Measurements from ENCODE around the gene MEF2C. TPM values are rescaled to one million over a fixed set of nuclear protein-coding genes. Genes with fewer than 3 reads are reported as not detected.

Gene MEF2C
- total RNA-seq, 2 donors from 2014 or later = 13.9 to 44.0 TPM

- H3K27me3 ChIP-seq (replicated peaks; ENCODE audit: insufficient read depth) = no peaks in the 10 kb centered on the region
- 26% methylated on average over 10 of the region's 10 CpGs for WGBS
- intact Hi-C loops (cut with DNase I) = no loop called here
- TF ChIP-seq POLR2AphosphoS5 (IDR thresholded peaks at IDR 0.05) = no peak
- no peak for TF ChIP-seq CTCF (IDR thresholded peaks at IDR 0.05)
- no peak for TF ChIP-seq POLR2A (IDR thresholded peaks at IDR 0.05)
- no peaks in the 10 kb centered on the region for H3K9me3 ChIP-seq
- H3K36me3 ChIP-seq = no peaks in the 10 kb centered on the region
- peak overlapping the region; percentile 70 to 73 for H3K27ac ChIP-seq
- no peak for DNase-seq (ENCODE audit: low spot score)
- H3K4me1 ChIP-seq (replicated peaks) = no peaks in the 10 kb centered on the region
- peak overlapping the region; percentile 40 to 41 for H3K4me3 ChIP-seq
Observed at GRCh38 chr5:88890070-88890781, 7.2 kb upstream of the MEF2C start.

DNA sequence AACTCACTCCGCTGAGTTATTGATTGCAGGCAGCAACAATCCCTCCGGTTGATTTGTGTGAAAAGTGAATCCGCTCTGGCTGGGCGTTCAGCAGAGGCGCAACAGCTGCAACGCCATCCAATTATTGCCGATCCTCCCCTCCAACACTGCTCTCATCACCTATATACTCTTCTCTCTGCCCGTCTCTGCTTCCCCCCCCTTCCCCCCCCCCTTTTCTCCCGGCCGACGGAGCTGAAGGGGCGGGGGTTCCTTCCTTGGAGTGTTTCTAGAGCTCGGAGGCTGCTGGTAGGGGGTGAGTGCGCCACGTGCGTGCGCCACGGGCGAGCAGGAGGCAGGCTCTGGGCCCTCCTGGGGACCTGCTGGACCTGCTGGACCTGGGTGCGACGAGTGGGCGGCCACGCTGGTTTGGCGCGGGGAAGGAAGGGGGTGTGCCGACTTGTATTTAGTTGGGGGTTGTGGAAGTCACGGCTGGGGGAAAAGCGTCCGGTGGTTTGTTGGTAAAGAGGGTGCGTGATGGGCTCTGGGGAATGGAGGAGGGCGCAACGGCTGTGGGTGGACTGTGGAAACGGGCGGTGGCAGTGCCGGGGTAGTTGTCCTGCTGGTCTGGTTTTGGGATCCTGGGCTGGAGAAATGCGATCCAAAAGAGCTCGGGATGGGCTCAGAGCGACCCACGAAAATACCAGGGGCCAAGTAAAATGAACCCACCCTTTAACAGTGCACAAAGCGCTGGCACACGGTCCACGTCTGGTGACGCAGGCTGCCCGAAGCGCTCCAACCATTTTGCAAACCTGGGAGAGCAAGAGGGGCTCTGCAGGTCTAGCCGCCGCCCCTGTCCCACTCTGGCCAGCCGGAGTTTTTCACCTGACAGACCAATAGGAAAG is 6.4 kb upstream of the MEF2C start:
- no peak for TF ChIP-seq CTCF (IDR thresholded peaks at IDR 0.05)
- Histone ChIP-seq H3K27me3 (replicated peaks; ENCODE audit: insufficient read depth) (no peaks in the 10 kb centered on the region), H3K4me3 (peak overlapping the region; percentile 40 to 41), H3K36me3 (no peaks in the 10 kb centered on the region), H3K4me1 (replicated peaks) (no peaks in the 10 kb centered on the region), H3K27ac (peak overlapping the region; percentile 70 to 73), H3K9me3 (no peaks in the 10 kb centered on the region)
- WGBS = 2% methylated on average over 45 of the region's 48 CpGs
- DNase-seq (ENCODE audit: low spot score) = no peak
- intact Hi-C loops (cut with DNase I) = no loop called here

DNA sequence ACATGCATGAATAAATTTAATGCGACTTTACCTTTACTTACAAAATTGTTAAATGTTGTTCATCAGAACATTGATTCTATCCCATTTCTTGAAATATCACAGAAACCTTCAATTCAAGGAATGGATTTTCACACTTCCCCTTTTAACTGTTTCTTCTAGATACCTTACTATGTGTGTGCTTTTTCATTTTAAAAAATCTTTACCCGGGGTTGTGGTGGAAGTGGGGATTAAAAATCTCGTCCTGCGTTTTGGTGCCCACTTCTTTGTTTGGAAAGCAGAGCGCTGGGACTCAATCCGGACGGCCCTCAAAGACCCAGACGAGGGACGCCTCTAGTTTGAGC is 5.8 kb upstream of the MEF2C start:
- peak overlapping the region; percentile 70 to 73 for H3K27ac ChIP-seq
- intact Hi-C loops (cut with DNase I) = no loop called here
- H3K4me3 ChIP-seq = peak overlapping the region; percentile 40 to 41
- WGBS = 44% methylated on average over 9 of the region's 9 CpGs
- no peaks in the 10 kb centered on the region for H3K27me3 ChIP-seq (replicated peaks; ENCODE audit: insufficient read depth)
- DNase-seq (ENCODE audit: low spot score) = no peak
- TF ChIP-seq CTCF (IDR thresholded peaks at IDR 0.05) (no peak), POLR2AphosphoS5 (IDR thresholded peaks at IDR 0.05) (no peak), POLR2A (IDR thresholded peaks at IDR 0.05) (no peak)
- H3K9me3 ChIP-seq = no peaks in the 10 kb centered on the region
- H3K36me3 ChIP-seq = no peaks in the 10 kb centered on the region
- H3K4me1 ChIP-seq (replicated peaks) = no peaks in the 10 kb centered on the region

- Histone ChIP-seq H3K4me1 (replicated peaks) (no peaks in the 10 kb centered on the region), H3K27me3 (replicated peaks; ENCODE audit: insufficient read depth) (no peaks in the 10 kb centered on the region), H3K4me3 (no peak overlapping the region), H3K36me3 (no peaks in the 10 kb centered on the region), H3K9me3 (no peaks in the 10 kb centered on the region), H3K27ac (peak overlapping the region; percentile 70 to 73)
- DNase-seq (ENCODE audit: low spot score) = no peak
- intact Hi-C loops (cut with DNase I) = no loop called here
- TF ChIP-seq CTCF (IDR thresholded peaks at IDR 0.05) (no peak), POLR2A (IDR thresholded peaks at IDR 0.05) (no peak), POLR2AphosphoS5 (IDR thresholded peaks at IDR 0.05) (no peak)
Observed at GRCh38 chr5:88888291-88888690, 5.3 kb upstream of the MEF2C start.
